ENCODE data around the gene TAF8.
"Not testable (repeated sequence)": the region's sequence is repeated elsewhere in the genome, so short reads cannot be mapped to it uniquely, and the experiment has no call there.

The TAF8 gene

DNA sequence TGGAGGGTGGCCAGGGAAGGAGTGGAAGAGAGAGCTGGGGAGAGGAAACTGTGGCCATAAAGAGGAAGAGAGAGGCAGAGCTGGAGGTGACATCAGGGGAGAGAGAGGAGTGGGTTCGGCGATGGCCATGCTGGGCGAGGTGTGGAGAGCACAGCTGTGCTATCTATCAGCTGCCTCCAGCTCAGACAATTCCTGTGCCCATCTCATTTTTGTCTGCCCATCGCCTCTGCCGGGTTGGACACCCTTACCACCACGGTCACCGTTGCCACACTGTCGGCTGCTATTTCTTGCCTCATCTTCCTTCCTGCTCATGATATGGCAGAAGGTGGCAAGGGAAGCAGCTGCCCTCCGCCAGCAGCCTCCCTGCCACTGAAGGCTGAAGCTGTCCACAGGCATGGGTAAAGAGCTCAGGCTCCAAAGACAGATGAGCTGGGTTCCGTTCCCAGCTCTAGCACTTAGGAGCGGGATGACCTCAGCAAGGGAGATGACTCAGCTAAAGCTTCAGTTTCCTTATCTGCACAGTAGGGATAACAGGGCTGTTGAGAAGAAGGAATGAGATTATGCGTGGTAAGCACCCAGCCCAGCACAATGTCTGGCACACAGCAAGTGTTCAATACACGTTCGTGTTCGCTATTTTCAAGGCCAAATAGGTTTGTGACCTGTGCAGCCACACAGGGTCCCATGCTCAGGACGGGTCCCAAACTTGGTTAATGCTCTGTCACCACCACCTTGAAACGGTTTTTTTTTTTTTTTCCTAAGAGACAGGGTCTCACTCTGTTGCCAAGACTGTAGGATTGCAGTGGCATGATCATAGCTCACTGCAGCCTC, 21.9 kb upstream of the TAF8 start:
- no peak for DNase-seq (ENCODE audit: low read depth in 2 of 2)

DNA sequence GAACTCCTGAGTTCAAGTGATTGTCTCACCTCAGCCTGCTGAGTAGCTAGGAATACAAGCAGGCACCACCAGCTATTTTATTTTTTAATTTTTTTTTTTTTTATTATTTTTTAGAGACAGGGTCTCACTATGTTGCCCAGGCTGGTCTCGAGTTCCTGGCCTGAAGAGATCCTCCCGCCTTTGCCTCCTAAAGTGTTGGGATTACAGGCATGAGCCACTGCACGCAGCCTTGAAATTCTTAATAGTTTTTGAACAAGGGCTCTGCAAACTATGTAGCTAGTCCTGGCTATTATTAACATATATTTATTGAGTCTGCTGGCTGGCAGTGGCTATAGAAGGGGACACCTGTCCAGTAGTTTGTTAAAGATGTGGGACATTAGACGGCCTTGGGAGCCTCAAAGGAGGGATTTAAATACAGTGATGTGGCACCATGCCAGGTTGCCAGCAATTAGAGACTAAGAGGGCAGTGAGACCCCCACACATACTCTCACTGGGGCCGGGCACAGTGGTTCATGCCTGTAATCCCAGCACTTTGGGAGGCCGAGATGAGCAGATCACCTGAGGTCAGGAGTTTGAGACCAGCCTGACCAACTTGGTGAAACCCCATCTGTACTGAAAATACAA, 21.1 kb upstream of the TAF8 start:
- DNase-seq (ENCODE audit: low read depth in 2 of 2), result no peak

GRCh38 chr6:42029881-42030280, 20.4 kb upstream of the TAF8 start:
- DNase-seq (ENCODE audit: low read depth in 2 of 2), result no peak

GRCh38 chr6:42030585-42031506, 19.5 kb upstream of the TAF8 start:
- DNase-seq (ENCODE audit: low read depth in 2 of 2), result no peak

- DNase-seq (ENCODE audit: low read depth in 2 of 2), result no peak
These were observed 18.0 kb upstream of the TAF8 start for GRCh38 chr6:42032366-42032765.

DNA sequence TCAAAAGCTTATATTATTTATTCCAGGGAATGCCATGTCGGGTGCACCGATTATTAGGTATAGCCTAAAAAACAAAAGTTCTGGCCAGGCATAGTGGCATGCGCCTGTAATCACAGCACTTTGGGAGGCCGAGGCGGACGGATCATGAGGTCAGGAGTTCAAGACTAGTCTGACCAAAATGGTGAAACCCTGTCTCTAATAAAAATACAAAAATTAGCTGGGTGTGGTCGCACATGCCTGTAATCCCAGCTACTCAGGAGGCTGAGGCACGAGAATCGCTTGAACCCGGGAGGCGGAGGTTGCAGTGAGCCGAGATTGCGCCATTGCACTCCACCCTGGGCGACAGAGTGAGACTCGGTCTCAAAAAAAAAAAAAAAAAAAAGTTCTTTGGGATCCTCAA, 12.7 kb upstream of the TAF8 start:
- not testable (repeated sequence) for DNase-seq (ENCODE audit: low read depth in 2 of 2)

DNA sequence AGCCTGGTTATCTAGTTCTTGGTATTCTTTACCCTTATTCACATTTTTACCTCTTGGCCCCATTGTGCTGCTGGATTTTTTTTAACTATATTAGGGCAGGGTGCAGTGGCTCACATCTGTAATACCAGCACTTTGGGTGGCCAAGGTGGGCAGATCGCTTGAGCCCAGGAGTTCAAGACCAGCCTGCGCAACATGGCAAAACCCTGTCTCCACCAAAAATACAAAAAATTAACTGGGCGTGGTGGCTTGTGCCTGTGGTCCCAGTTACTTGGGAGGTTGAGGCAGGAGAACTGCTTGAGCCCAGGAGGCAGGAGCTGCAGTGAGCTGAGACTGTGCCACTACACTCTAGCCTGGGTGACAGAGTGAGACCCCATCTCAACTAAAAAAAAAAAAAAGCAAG, 12.2 kb upstream of the TAF8 start:
- no peak for DNase-seq (ENCODE audit: low read depth in 2 of 2)

DNA sequence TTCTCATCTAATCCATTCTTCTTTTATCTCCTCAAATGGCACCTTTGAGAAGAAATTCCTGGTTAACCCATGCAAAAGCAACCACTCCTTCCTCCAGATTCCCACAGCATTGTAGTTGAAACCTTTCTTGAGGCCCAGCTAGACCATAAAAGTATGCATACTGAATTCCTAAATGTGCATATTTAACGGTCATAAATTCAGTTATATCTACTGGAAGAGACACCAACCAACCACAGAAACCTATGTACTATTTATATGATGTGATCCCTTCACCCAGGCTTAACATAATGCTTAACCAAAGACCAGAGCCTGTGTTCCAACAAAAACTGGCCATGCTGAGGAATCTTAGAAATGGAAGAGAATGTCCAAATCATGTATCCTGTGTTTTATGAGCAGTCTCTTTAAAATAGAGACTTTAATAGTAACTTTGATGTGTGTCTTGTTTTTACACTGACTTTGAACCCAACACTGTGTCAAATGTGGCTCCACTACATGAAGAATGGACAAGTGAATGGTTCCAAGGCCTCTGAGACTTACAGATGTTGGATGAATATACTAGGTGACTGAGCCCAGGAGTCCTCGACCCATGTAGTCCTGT, 11.4 kb upstream of the TAF8 start:
- no peak for DNase-seq (ENCODE audit: low read depth in 2 of 2)

DNA sequence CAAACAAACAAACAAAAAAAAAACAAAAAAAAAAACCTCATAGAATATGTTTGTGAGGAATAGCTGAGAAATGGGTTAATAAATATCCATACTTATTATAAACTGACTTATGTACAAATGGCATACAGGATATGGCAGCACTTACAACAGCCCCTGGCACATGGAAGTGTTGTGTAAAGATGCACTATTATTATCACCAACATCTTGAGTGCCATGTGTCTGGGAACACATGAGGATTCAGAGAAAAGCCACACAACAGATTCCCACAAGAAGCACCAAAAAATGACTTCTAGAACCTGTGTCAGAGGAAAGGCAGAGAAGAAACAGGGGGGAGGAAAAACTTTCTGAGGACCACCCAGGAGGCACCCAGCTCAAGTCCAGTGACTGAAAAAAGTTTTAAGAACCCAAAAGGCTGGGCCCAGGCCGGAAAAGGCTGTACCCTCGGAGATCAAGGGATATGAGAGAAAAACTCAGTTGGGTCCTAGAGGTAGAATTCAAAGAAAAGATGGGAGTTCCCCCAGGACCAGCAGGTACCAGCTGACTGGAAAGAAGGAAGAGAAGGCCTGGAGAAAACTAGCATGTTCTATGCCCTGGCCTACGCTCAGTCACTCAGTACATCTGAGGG, 9.4 kb upstream of the TAF8 start:
- DNase-seq (ENCODE audit: low read depth in 2 of 2), result no peak

GRCh38 chr6:42041481-42042053, 8.8 kb upstream of the TAF8 start:
- no peak for DNase-seq (ENCODE audit: low read depth in 2 of 2)

DNA sequence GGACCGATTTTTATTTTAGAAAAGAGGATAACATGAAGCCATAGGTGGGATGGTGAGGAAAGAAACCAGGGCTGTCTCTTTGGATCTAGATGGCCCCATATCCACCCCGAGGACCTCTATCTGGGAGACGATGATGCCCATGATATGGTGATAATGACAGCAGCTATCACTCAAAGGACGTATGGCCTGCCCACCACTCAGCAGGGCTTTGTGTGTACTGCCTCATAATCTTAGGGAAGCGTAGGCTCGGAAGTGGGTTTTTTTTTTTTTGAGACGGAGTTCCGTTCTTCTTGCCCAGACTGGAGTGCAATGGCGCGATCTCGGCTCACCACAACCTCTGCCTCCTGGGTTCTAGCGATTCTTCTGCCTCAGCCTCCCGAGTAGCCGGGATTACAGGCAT, 8.2 kb upstream of the TAF8 start:
- DNase-seq (ENCODE audit: low read depth in 2 of 2), result no peak

DNA sequence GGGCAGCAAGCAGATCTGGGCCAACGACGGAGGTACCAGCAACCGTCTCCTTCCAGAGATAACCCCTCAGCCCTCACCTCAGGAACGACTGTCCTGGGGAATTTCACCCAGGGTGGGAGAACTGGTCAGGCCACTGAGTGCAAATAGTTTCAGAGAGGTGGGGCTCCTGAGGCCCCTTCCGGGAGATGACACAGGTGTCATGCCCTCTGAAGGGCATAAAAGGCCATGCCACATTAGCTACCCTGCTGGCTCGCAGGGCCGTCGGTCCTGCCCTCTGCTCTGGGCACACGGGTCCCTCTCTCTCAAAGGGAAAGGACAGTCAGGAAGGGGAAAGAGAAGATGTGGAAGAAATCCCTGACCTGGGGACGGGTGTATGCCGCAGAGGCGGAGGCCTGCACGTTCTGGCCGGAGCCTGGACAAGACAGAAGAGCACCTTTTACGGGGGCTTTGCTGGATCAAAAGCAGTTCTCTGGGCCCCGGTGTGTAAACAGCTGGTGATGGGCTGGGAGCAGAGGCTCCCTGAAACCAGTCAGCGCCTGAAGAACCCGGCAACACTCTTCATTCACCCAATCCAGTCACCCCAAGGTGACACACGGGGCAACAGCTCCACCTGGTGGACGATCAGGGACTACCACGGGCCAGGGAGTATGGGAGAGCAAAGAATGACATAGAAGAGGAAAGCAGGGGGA, 6.4 kb upstream of the TAF8 start:
- peak; percentile 87 to 93 for DNase-seq (ENCODE audit: low read depth in 2 of 2)

DNA sequence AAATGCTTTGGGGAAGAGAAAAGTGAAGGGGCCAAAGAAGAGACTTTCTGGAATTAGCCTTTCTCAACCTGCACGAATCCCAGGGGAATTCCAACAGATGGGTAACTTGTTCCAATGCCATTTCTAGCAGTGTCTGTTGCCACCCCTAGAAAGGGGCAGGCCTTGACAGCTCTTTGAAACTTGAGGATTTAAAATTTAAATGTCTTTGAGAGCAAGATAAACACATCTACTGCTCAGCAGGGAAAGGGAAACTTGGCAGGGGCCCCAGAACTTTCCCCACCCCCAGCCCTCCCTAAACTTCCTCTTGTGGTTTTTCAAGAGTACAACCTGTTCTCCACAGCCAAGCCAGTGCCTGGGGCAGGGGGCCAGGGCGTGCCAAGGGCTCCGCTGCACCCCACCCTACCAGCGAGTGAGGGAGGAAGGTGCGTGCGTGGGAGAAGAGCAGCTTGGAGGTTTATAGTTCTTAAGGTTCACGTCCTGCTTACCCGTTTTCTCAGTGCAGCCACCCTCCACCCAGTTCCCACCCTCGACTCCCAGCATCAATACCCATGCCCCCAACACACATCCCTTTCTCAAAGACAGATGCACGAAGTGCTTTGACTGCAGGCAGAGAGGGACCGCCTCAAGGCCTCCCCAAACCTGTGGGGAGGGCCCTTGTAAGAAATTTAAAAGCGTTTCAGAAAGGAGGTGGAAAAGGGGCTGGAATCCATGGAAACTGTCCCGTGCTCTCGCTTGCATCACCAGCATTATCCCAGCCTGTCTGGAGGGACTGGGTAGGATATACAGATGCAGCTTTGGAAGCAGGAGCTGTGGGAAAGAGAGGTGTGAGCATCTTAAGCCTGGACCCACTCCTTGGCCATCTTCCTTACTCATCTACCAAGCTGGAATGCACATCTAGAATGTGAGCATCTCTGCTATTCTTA, 4.5 kb upstream of the TAF8 start:
- DNase-seq (ENCODE audit: low read depth in 2 of 2), result peak in 1 of 2 donors; percentile 60

DNA sequence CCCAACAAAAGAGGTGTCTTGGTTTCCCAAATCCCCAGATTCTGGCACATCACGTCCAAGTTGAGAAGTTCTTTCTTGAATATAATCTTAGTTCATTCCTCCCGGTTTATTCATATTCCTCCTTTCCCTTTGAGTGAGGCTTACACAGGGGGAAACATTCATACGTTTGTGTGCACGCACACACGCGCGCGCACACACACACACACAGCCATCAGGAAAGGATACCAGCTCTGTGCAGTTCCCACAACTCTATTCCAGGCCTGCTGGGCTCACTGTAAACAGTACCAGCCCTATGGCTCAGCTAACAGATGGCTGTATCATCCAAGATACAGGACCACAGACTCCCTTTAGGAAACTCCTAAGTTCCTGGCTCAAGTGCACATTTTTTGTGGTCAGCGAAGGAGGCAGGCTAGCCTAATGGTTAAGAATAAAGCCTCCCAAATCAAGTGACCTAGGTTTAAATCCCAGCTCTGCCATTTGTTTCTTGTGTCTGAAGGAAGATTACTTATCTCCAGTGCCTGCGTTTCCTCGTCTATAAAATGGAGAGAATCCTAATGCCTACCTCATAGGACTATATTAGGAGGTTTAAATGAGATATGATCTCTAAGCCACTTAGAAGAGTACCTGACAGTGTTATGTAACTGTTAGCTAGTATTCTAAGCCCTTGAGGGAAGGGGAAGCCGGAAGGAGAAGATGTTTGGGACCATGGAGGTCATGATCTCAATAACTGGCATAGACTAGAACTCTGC, 3.7 kb upstream of the TAF8 start:
- DNase-seq (ENCODE audit: low read depth in 2 of 2), result no peak

DNA sequence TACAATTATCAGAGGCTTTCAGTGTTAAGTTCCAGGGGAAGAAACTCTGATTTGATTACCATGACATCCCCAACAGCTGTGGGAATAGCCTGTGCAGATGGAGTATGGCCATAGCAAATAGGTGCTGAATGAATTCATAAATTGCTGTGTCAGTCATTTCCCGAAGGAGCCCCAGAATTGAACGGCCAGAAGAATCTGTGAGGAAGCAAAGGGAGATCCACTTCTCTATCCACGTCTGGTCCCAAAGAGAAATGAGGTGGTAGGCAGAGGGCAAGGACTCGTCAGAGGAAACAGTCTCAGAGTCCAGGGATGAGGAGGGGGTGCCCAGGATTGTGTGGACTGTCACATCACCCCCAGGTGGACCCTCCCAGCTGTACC, 3.1 kb upstream of the TAF8 start:
- no peak for DNase-seq (ENCODE audit: low read depth in 2 of 2)

DNA sequence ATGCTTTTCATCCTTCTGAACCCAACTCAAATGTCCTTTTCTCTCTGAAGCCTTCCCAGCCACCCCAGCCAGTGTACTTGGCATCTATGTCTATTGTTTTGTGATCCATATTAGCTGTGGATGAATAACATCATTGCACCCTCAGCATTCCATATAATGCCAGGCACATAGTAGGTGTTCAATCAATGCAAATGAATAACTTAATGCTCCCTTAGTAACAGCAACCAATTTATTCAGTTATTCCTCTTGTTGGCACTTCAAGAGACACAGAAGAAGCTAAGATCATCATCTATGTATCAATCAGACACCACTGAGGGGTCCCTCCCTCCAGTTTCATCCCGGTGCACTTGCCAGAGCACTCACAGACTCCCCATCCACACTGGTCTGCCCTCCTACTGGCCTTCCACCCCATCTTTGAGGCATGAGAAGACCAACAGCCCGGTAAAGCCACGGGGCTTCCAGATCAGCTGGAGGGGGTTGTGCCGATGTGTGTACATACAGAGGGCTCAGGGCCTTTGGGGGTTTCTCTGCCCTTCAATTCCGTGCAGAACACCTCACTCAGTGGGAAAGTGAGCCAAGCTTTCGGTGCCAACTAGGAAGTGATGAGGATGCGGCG, 2.4 kb upstream of the TAF8 start:
- DNase-seq (ENCODE audit: low read depth in 2 of 2), result no peak

DNA sequence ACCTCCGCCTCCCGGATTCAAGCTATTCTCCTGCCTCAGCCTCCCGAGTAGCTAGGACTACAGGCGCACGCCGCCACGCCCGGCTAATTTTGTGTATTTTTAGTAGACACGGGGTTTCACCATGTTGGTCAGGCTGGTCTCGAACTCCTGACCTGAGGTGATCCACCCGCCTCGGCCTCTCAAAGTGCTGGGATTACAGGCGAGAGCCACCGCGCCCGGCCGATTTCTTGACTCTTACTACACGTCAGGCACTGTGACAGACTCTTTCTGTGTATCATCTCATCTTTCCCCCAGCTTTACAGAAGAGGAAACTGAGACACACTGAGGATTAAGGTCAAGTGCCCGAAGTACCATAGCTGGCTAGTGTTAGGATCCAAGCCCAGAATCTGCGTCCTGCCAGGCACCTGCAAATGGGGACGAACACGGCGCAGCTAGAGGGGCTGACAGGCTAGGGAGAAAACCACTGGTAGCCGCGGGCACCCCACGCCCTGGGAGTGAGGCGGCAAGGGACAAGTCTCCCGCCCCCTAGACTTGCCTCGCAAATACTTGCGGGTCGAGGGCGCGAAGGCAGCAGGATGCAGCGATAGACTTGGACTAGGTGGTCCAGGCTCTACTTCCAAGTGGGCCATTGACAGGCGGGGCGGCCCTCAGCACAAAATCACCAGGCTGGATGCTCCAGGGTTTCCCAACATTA, 1.1 kb upstream of the TAF8 start:
- DNase-seq (ENCODE audit: low read depth in 2 of 2), result no peak

- DNase-seq (ENCODE audit: low read depth in 2 of 2), result no peak
These were observed 402 bp upstream of the TAF8 start for GRCh38 chr6:42049948-42050296.
